H1 (cell line): ENCODE measurements around the gene INSYN2A. TPM values are rescaled to one million over a fixed set of nuclear protein-coding genes. Genes with fewer than 3 reads are reported as not detected.

Experiments used
- CTCF ChIA-PET: fragments of 300-600 bp; sonication (Branson Sonifier 250); formaldehyde crosslinking; loops from one replicate; lab custom pipeline; 2021; ENCODE audit not compliant: partially characterized antibody; lab: Charles Lee
- POLR2A ChIA-PET: fragments of 300-600 bp; sonication (Branson Sonifier 250); formaldehyde crosslinking; loops from one replicate; lab custom pipeline; 2021; ENCODE audit warnings: inconsistent platforms; ENCODE audit not compliant: partially characterized antibody; lab: Charles Lee
- DNase-seq, 2 experiments: peaks; one replicate each; pipeline versions ENCODE4 v3.0.0 to v3.0.0-alpha.2; 2010 to 2022; ENCODE audit warnings: low spot score in 2 of 2, low read depth in 1 of 2, mixed read lengths in 1 of 2
- FAIRE-seq: peaks from 2 replicates; lab custom pipeline; 2011; peaks lifted over from hg19 to GRCh38; lab: Jason Lieb, UNC
- H2AFZ ChIP-seq: 2 replicates; pipeline ENCODE4 v1.8.1; 2012; ENCODE audit warnings: low read length, inconsistent platforms
- H2AK5ac ChIP-seq: 2 replicates; pipeline ENCODE4 v1.6.1; 2013; ENCODE audit warnings: low read depth, low read length
- H2BK120ac ChIP-seq: replicated peaks from 2 replicates; pipeline ENCODE3; 2013; ENCODE audit warnings: low read depth, low read length, inconsistent platforms
- H2BK12ac ChIP-seq: 2 replicates; pipeline ENCODE4 v1.6.1; 2013; ENCODE audit warnings: low read depth, low read length
- H2BK15ac ChIP-seq: 2 replicates; pipeline ENCODE4 v1.6.1; 2013; ENCODE audit warnings: low read length
- H2BK20ac ChIP-seq: 2 replicates; pipeline ENCODE4 v1.6.1; 2013; ENCODE audit warnings: low read length
- H2BK5ac ChIP-seq: 2 replicates; pipeline ENCODE4 v1.6.1; 2013; ENCODE audit warnings: low read depth, low read length
- H3K14ac ChIP-seq: 2 replicates; pipeline ENCODE4 v1.6.1; 2013; ENCODE audit warnings: inconsistent platforms; ENCODE audit not compliant: insufficient read length
- H3K18ac ChIP-seq: 2 replicates; pipeline ENCODE4 v1.6.1; 2013; ENCODE audit warnings: low read length; ENCODE audit errors: extremely low read depth
- H3K23ac ChIP-seq: 2 replicates; pipeline ENCODE4 v1.6.1; 2013; ENCODE audit warnings: inconsistent platforms; ENCODE audit not compliant: insufficient read length
- H3K23me2 ChIP-seq: 2 replicates; pipeline ENCODE4 v1.6.1; 2013; ENCODE audit warnings: low read depth, low read length
- H3K27ac ChIP-seq: 2 replicates; pipeline ENCODE4 v1.6.1; 2011; ENCODE audit warnings: low read depth, low read length, inconsistent platforms
- H3K27me3 ChIP-seq, 4 experiments: replicated peaks in 1 of 4; 1 replicate in 1 of 4; 2 replicates in 3 of 4; pipeline versions ENCODE4 v1.6.1 to v1.8.1; 2011 to 2013; ENCODE audit warnings: low read length in 3 of 4, mild to moderate bottlenecking in 3 of 4, inconsistent platforms in 2 of 4, mixed read lengths in 2 of 4, moderate library complexity in 1 of 4; ENCODE audit not compliant: control insufficient read depth in 3 of 4, insufficient read depth in 3 of 4; ENCODE audit errors: extremely low read depth in 1 of 4
- H3K36me3 ChIP-seq, 4 experiments: 2 replicates each; pipeline versions ENCODE4 v1.6.1 to v1.8.1; 2011 to 2013; ENCODE audit warnings: mild to moderate bottlenecking in 4 of 4, low read length in 3 of 4, moderate library complexity in 2 of 4, control low read depth in 1 of 4, inconsistent platforms in 1 of 4; ENCODE audit not compliant: insufficient read depth in 4 of 4, control insufficient read depth in 2 of 4
- H3K4ac ChIP-seq: replicated peaks from 2 replicates; pipeline ENCODE3; 2013; ENCODE audit warnings: low read length, low read depth, mixed read lengths, inconsistent platforms; ENCODE audit not compliant: insufficient read length
- H3K4me1 ChIP-seq, 4 experiments: replicated peaks in 1 of 4; 1 replicate in 1 of 4; 2 replicates in 3 of 4; pipeline versions ENCODE4 v1.6.1 to v1.8.1; 2011 to 2013; ENCODE audit warnings: low read length in 3 of 4, inconsistent platforms in 2 of 4, mixed read lengths in 1 of 4; ENCODE audit not compliant: insufficient read depth in 4 of 4, control insufficient read depth in 3 of 4
- H3K4me2 ChIP-seq, 2 experiments: 2 replicates each; pipeline versions ENCODE4 v1.6.1 to v1.8.1; 2011 to 2013; ENCODE audit warnings: low read depth in 2 of 2, low read length in 2 of 2, control low read depth in 1 of 2, inconsistent platforms in 1 of 2, mild to moderate bottlenecking in 1 of 2; ENCODE audit not compliant: insufficient read depth in 1 of 2
- H3K4me3 ChIP-seq, 4 experiments: fragments of 200-600, 300-600 bp in 1 of 4; sonication (generic), shearing (Covaris generic), sonication (Bioruptor Twin) in 1 of 4; 2 replicates each; pipeline versions ENCODE4 v1.5.1 to v1.8.1; 2011 to 2016; ENCODE audit warnings: low read length in 4 of 4, low read depth in 3 of 4, control low read depth in 2 of 4, inconsistent platforms in 2 of 4, mild to moderate bottlenecking in 2 of 4, mixed read lengths in 1 of 4, moderate library complexity in 1 of 4; ENCODE audit not compliant: insufficient read depth in 2 of 4; ENCODE audit errors: extremely low read depth in 1 of 4
- H3K56ac ChIP-seq: replicated peaks from 2 replicates; pipeline ENCODE3; 2013; ENCODE audit warnings: low read depth, mild to moderate bottlenecking, mixed read lengths, low read length, inconsistent platforms; ENCODE audit not compliant: insufficient read length
- H3K79me1 ChIP-seq: 2 replicates; pipeline ENCODE4 v1.6.1; 2013; ENCODE audit warnings: low read depth, low read length, control low read depth
- H3K79me2 ChIP-seq, 2 experiments: 2 replicates each; pipeline versions ENCODE4 v1.6.1 to v1.8.1; 2012 to 2013; ENCODE audit warnings: low read length in 2 of 2, mild to moderate bottlenecking in 2 of 2, inconsistent platforms in 1 of 2; ENCODE audit not compliant: insufficient read depth in 2 of 2, control insufficient read depth in 1 of 2
- H3K9ac ChIP-seq, 4 experiments: replicated peaks in 1 of 4; 1 replicate in 1 of 4; 2 replicates in 3 of 4; pipeline versions ENCODE4 v1.6.1 to v1.8.1; 2011 to 2013; ENCODE audit warnings: low read depth in 3 of 4, low read length in 3 of 4, control low read depth in 2 of 4, mild to moderate bottlenecking in 2 of 4, moderate library complexity in 2 of 4, inconsistent platforms in 1 of 4; ENCODE audit errors: extremely low read depth in 1 of 4
- H3K9me3 ChIP-seq, 2 experiments: 2 replicates each; pipeline versions ENCODE4 v1.6.1 to v1.8.1; 2012 to 2013; ENCODE audit warnings: mild to moderate bottlenecking in 2 of 2, moderate library complexity in 2 of 2, control low read depth in 1 of 2, inconsistent platforms in 1 of 2, low read depth in 1 of 2, low read length in 1 of 2, mixed read lengths in 1 of 2; ENCODE audit not compliant: insufficient read depth in 2 of 2
- H4K20me1 ChIP-seq, 2 experiments: replicated peaks in 1 of 2; 2 replicates each; pipeline versions ENCODE3 to v1.8.1; 2011 to 2013; ENCODE audit warnings: inconsistent platforms in 2 of 2, low read length in 2 of 2, mild to moderate bottlenecking in 1 of 2; ENCODE audit not compliant: insufficient read depth in 2 of 2, control insufficient read depth in 1 of 2
- H4K5ac ChIP-seq: 2 replicates; pipeline ENCODE4 v1.6.1; 2013; ENCODE audit warnings: low read length, low read depth, mixed read lengths, inconsistent platforms; ENCODE audit not compliant: insufficient read length
- H4K8ac ChIP-seq: 2 replicates; pipeline ENCODE4 v1.8.0; 2013; ENCODE audit warnings: mild to moderate bottlenecking, moderate library complexity, low read length, inconsistent platforms; ENCODE audit not compliant: insufficient read depth; ENCODE audit errors: extremely low read depth
- H4K91ac ChIP-seq: replicated peaks from 2 replicates; pipeline ENCODE3; 2013; ENCODE audit warnings: low read length, mixed read lengths, inconsistent platforms; ENCODE audit not compliant: insufficient read length
- BCL11A ChIP-seq, 2 experiments: IDR thresholded peaks; one replicate each; pipeline ENCODE4 v1.6.1; 2011; ENCODE audit warnings: low read depth in 2 of 2, low read length in 2 of 2, mild to moderate bottlenecking in 2 of 2
- CEBPB ChIP-seq: IDR thresholded peaks from 2 replicates; pipeline ENCODE4 v1.6.1; 2012; ENCODE audit warnings: low read depth, low read length
- HDAC6 ChIP-seq: IDR thresholded peaks from one replicate; pipeline ENCODE4 v1.7.1; 2012; ENCODE audit warnings: low read depth, mild to moderate bottlenecking, inconsistent platforms, low read length, moderate library complexity
- KDM4A ChIP-seq: IDR thresholded peaks from one replicate; pipeline ENCODE4 v1.7.1; 2012; ENCODE audit warnings: low read depth, mild to moderate bottlenecking, moderate library complexity, low read length, inconsistent platforms; ENCODE audit not compliant: severe bottlenecking
- NANOG ChIP-seq: IDR thresholded peaks from 2 replicates; pipeline ENCODE4 v1.6.1; 2011; ENCODE audit warnings: low read length, low read depth, mild to moderate bottlenecking, inconsistent platforms; ENCODE audit not compliant: insufficient read depth, poor library complexity, severe bottlenecking
- PHF8 ChIP-seq: fragments of 200-600 bp; sonication (generic); conservative IDR thresholded peaks from 2 replicates; pipeline ENCODE4 v1.7.1; 2012; ENCODE audit warnings: low read depth, mild to moderate bottlenecking, inconsistent platforms, low read length, moderate library complexity
- POLR2AphosphoS5 ChIP-seq: IDR thresholded peaks from 2 replicates; pipeline ENCODE4 v1.6.1; 2011; ENCODE audit warnings: low read depth, low read length
- RFX5 ChIP-seq: IDR thresholded peaks from 2 replicates; pipeline ENCODE4 v1.6.1; 2011; ENCODE audit warnings: low read depth, low read length, improper control_type of control experiment, borderline replicate concordance
- SAP30 ChIP-seq: fragments of 300-600 bp; sonication (generic); IDR thresholded peaks from 2 replicates; pipeline ENCODE4 v1.7.1; 2012; ENCODE audit warnings: low read length, moderate library complexity, mild to moderate bottlenecking, inconsistent platforms; ENCODE audit not compliant: insufficient read depth, insufficient replicate concordance
- SIX5 ChIP-seq: IDR thresholded peaks from 2 replicates; pipeline ENCODE4 v1.6.1; 2011; ENCODE audit warnings: mild to moderate bottlenecking, low read depth, low read length
- SP1 ChIP-seq: IDR thresholded peaks from 2 replicates; pipeline ENCODE4 v1.6.1; 2011; ENCODE audit warnings: low read depth, low read length
- SRF ChIP-seq: IDR thresholded peaks from 2 replicates; pipeline ENCODE4 v1.6.1; 2011; ENCODE audit warnings: mild to moderate bottlenecking, low read depth, low read length, moderate library complexity
- TAF1 ChIP-seq: IDR thresholded peaks from 2 replicates; pipeline ENCODE4 v1.6.1; 2011; ENCODE audit warnings: mild to moderate bottlenecking, low read depth, low read length
- TBP ChIP-seq: IDR thresholded peaks from 2 replicates; pipeline ENCODE4 v1.6.1; 2011; ENCODE audit warnings: low read depth, low read length, improper control_type of control experiment
- WGBS, 2 experiments: shearing (Covaris generic) in 1 of 2; methylation state at CpG; one replicate each; pipeline versions ENCODE4 v1.1.6 to v1.1.7; 2013 to 2015; ENCODE audit warnings: low lambda C conversion rate in 2 of 2, mixed read lengths in 2 of 2, inconsistent platforms in 1 of 2, low coverage in 1 of 2, missing lambda C conversion rate in 1 of 2; ENCODE audit not compliant: insufficient replicate concordance in 2 of 2, insufficient coverage in 1 of 2, insufficient read length in 1 of 2; ENCODE audit errors: extremely low coverage in 1 of 2, missing lambda C conversion rate in 1 of 2; 5-methylcytosine and 5-hydroxymethylcytosine counted together
- polyA plus RNA-seq, 7 experiments: library from polyadenylated mRNA; depleted of rRNA in 3 of 7; stranded (reverse) in 5 of 7; unstranded in 2 of 7; fragments of >200 nt in 5 of 7; fragments of 200-250 nt in 2 of 7; gene quantifications; 1 replicate in 5 of 7; 2 replicates in 1 of 7; 4 replicates in 1 of 7; pipeline versions ENCODE4 v1.2.1 to v1.2.3, GENCODE V29; 2011 to 2013; ENCODE audit warnings: missing spikeins in 2 of 7, mixed read lengths in 2 of 7
- total RNA-seq: library from RNA; stranded (reverse); fragmentation: NEBNext Ultra II Directional; extraction: Animal tissue kit (Norgen Biotek cat#: 25700); gene quantifications from 2 replicates; pipeline ENCODE4 v1.2.1, GENCODE V29; 2021
- TF ChIP-seq, protein P1 (sequence below): IDR thresholded peaks from 2 replicates; pipeline ENCODE4 v1.6.1; 2012; ENCODE audit warnings: inconsistent platforms

The INSYN2A gene
- total and polyA plus RNA-seq, 2 of the 8 experiments (the other 6 are each of a cell fraction or from before 2014, with no cell fraction given), result 0.11 to 0.19 TPM

DNA sequence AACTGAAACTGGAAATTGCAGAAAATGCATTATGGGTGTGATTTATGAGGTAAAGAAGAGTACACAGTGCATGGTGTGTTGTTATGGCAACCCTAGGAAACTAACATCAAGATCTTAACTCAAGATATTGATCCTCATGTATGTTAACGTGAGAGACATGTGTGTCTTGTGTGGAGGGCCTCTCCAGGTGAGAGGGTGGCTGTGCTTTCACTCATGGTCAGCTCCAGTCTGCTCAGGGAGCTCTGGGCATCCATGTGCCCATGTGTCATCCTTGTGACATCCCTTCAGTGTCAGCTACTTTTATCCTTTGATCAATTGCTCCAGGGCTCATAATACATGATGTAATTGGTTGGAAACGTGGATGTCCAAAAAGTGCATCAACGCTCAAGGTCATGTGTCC lies 24.9 kb upstream of the INSYN2A start:
- Histone ChIP-seq H3K4me3 (no peak overlapping the region), H4K91ac (no peak overlapping the region), H3K23me2 (no peaks in the 10 kb centered on the region; the same call in 1 of the 2 replicates), H3K4me1 (peaks cover 0 to 3% (median under 1%) of the 10 kb centered on the region in 4 experiments; a peak in 3 of 7 replicates), H4K8ac (no peak overlapping the region), H2AK5ac (no peak overlapping the region), H3K9ac (no peak overlapping the region), H3K23ac (no peak overlapping the region), H2BK12ac (no peak overlapping the region), H3K4me2 (no peak overlapping the region), H3K36me3 (no peaks in the 10 kb centered on the region), H3K18ac (no peak overlapping the region), H2BK120ac (no peak overlapping the region), H3K14ac (no peak overlapping the region), H4K20me1 (no peaks in the 10 kb centered on the region), H3K56ac (no peak overlapping the region), H2AFZ (no peak overlapping the region), H3K27ac (no peak overlapping the region), H3K9me3 (peaks cover 0 to 5% of the 10 kb centered on the region in 2 experiments; a peak in 1 of 4 replicates), H4K5ac (no peak overlapping the region), H2BK5ac (no peak overlapping the region), H3K79me2 (no peaks in the 10 kb centered on the region), H3K4ac (no peak overlapping the region), H3K79me1 (no peaks in the 10 kb centered on the region), H3K27me3 (no peaks in the 10 kb centered on the region), H2BK20ac (no peak overlapping the region), H2BK15ac (no peak overlapping the region)
- DNase-seq, result no peak
- 98% methylated on average over 3 of the region's 3 CpGs; no CpG with 5 or more reads in 1 of the 2 experiments for WGBS, 2 experiments
- ChIA-PET POLR2A (no interaction called here), CTCF (interaction anchor here (1.0 kb wide), 1 partner anchor 19 kb away, joined by 4 read pairs; no protein-coding TSS in a partner anchor)
- FAIRE-seq, result no peak
- TF ChIP-seq CEBPB (no peak), POLR2AphosphoS5 (no peak), SAP30 (no peak), NANOG (no peak), PHF8 (no peak), TBP (no peak), RFX5 (no peak), SP1 (no peak), BCL11A (IDR thresholded peaks at IDR 0.05; ENCODE audit: low read depth in 2 of 2, low read length in 2 of 2) (no peak), SIX5 (no peak), TAF1 (no peak), KDM4A (no peak), HDAC6 (no peak), SRF (no peak)
- TF ChIP-seq, protein P1, sequence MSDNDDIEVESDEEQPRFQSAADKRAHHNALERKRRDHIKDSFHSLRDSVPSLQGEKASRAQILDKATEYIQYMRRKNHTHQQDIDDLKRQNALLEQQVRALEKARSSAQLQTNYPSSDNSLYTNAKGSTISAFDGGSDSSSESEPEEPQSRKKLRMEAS, result no peak
